NCI-H1092 treated with DMSO at 0.1 percent for 48 hours (cell line): ENCODE results near the gene SRGAP2B.
"Not testable (repeated sequence)": the region's sequence is repeated elsewhere in the genome, so short reads cannot be mapped to it uniquely, and the experiment has no call there.

Experiments
- DNase-seq: peaks from one replicate; lab custom pipeline; 2025; lab: John Stamatoyannopoulos, UW

Gene SRGAP2B

GRCh38 chr1:145045571-145046273 is 49.4 kb downstream of the SRGAP2B start:
- DNase-seq, result not testable (repeated sequence)

GRCh38 chr1:145041519-145041918 is 53.6 kb downstream of the SRGAP2B start:
- DNase-seq, result not testable (repeated sequence)

GRCh38 chr1:145036019-145036418 is 59.1 kb downstream of the SRGAP2B start:
- not testable (repeated sequence) for DNase-seq

GRCh38 chr1:145033523-145033922 is 61.6 kb downstream of the SRGAP2B start:
- not testable (repeated sequence) for DNase-seq

- not testable (repeated sequence) for DNase-seq
Measured at GRCh38 chr1:145027251-145027650, 67.9 kb downstream of the SRGAP2B start.

- DNase-seq, result not testable (repeated sequence)
Measured at GRCh38 chr1:145025286-145025685, 69.8 kb downstream of the SRGAP2B start.

GRCh38 chr1:145022259-145022658 is 72.9 kb downstream of the SRGAP2B start:
- not testable (repeated sequence) for DNase-seq

- not testable (repeated sequence) for DNase-seq
Measured at GRCh38 chr1:145021749-145022148, 73.4 kb downstream of the SRGAP2B start.

- not testable (repeated sequence) for DNase-seq
Measured at GRCh38 chr1:145019709-145020108, 75.4 kb downstream of the SRGAP2B start.

- DNase-seq, result not testable (repeated sequence)
Measured at GRCh38 chr1:145017725-145018124, 77.4 kb downstream of the SRGAP2B start.

- DNase-seq, result not testable (repeated sequence)
Measured at GRCh38 chr1:145016492-145016862, 78.7 kb downstream of the SRGAP2B start.

- DNase-seq, result not testable (repeated sequence)
Measured at GRCh38 chr1:145015744-145016491, 79.2 kb downstream of the SRGAP2B start.

- DNase-seq, result not testable (repeated sequence)
Measured at GRCh38 chr1:145013353-145013752, 81.8 kb downstream of the SRGAP2B start.

- DNase-seq, result not testable (repeated sequence)
Measured at GRCh38 chr1:145011811-145012210, 83.3 kb downstream of the SRGAP2B start.

GRCh38 chr1:145010580-145010979 is 84.5 kb downstream of the SRGAP2B start:
- not testable (repeated sequence) for DNase-seq

GRCh38 chr1:145009928-145010327 is 85.2 kb downstream of the SRGAP2B start:
- not testable (repeated sequence) for DNase-seq

- not testable (repeated sequence) for DNase-seq
Measured at GRCh38 chr1:145008388-145008787, 86.7 kb downstream of the SRGAP2B start.

- DNase-seq, result not testable (repeated sequence)
Measured at GRCh38 chr1:145005142-145005541, 90.0 kb downstream of the SRGAP2B start.

- not testable (repeated sequence) for DNase-seq
Measured at GRCh38 chr1:145001381-145001780, 93.7 kb downstream of the SRGAP2B start.

GRCh38 chr1:145000743-145001326 is 94.3 kb downstream of the SRGAP2B start:
- not testable (repeated sequence) for DNase-seq

- DNase-seq, result not testable (repeated sequence)
Measured at GRCh38 chr1:145000074-145000742, 94.9 kb downstream of the SRGAP2B start.

- DNase-seq, result not testable (repeated sequence)
Measured at GRCh38 chr1:144998981-144999273, 96.2 kb downstream of the SRGAP2B start.
